Loucy (cell line): Measurements from ENCODE around the gene TUBA4A.

Source experiments
- EZH2phosphoT487 ChIP-seq: fragments of 200-600 bp; IDR thresholded peaks from 2 replicates; pipeline ENCODE4 v1.6.1; 2018; ENCODE audit warnings: antibody characterized with exemption, mild to moderate bottlenecking, moderate library complexity, borderline replicate concordance
- TF ChIP-seq, protein P1 (sequence below): fragments of 200-600 bp; sonication (generic); conservative IDR thresholded peaks from 2 replicates; pipeline ENCODE4 v1.5.1; 2014; ENCODE audit warnings: mild to moderate bottlenecking, antibody characterized with exemption, low read length

DNA sequence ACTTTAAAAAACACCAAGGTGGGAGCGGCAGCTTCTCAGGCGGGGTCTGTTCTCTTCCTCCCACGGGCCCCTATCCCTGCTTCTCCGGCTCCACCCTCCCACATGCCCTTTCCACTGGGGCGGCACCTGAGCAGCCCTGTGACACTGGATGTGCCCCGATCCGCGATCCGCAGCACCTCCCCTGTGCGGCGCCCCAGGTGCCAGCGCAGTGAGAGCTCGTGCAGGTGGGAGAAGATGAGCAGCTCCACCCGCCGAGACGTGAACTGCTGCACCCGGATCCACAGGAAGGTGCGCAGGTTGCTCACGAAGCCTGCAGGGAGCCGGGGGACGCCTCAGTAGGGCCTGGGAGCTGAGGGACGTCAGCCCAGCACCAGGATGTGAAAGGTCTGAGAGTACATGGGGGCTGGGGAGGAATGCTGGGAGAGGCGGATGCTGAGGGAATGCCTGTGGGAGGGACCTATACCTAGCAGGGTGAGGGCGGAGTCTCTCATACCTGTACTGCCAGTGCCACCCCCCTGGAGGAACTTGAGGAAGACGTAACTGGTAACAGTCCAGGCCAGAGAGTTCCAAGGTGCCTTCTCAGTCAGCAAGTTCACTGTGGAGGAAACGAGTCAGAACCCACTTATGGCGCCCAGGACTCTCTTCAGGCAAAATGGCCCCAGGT, 37.7 kb downstream of the TUBA4A start:
- TF ChIP-seq, protein P1, sequence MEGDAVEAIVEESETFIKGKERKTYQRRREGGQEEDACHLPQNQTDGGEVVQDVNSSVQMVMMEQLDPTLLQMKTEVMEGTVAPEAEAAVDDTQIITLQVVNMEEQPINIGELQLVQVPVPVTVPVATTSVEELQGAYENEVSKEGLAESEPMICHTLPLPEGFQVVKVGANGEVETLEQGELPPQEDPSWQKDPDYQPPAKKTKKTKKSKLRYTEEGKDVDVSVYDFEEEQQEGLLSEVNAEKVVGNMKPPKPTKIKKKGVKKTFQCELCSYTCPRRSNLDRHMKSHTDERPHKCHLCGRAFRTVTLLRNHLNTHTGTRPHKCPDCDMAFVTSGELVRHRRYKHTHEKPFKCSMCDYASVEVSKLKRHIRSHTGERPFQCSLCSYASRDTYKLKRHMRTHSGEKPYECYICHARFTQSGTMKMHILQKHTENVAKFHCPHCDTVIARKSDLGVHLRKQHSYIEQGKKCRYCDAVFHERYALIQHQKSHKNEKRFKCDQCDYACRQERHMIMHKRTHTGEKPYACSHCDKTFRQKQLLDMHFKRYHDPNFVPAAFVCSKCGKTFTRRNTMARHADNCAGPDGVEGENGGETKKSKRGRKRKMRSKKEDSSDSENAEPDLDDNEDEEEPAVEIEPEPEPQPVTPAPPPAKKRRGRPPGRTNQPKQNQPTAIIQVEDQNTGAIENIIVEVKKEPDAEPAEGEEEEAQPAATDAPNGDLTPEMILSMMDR = no peak
- TF ChIP-seq EZH2phosphoT487 = no peak
